GM19240 (cell line): ENCODE results near the gene MGLL.
"Not testable (repeated sequence)": the region's sequence is repeated elsewhere in the genome, so short reads cannot be mapped to it uniquely, and the experiment has no call there.

ENCODE experiments used
- DNase-seq: peaks from one replicate; pipeline ENCODE4 v3.0.0; 2011; ENCODE audit warnings: low spot score; ENCODE audit not compliant: insufficient read length

MGLL gene

GRCh38 chr3:127709320-127710060, 112.8 kb downstream of the MGLL start:
- no peak for DNase-seq

- no peak for DNase-seq
Measured at GRCh38 chr3:127708837-127709236, 113.5 kb downstream of the MGLL start.

- no peak for DNase-seq
Measured at GRCh38 chr3:127707851-127708411, 114.4 kb downstream of the MGLL start.

GRCh38 chr3:127706785-127707351, 115.4 kb downstream of the MGLL start:
- no peak for DNase-seq

- no peak for DNase-seq
Measured at GRCh38 chr3:127706312-127706711, 116.0 kb downstream of the MGLL start.

GRCh38 chr3:127704840-127705239, 117.5 kb downstream of the MGLL start:
- DNase-seq, result not testable (repeated sequence)

- no peak for DNase-seq
Measured at GRCh38 chr3:127702151-127702578, 120.2 kb downstream of the MGLL start.

GRCh38 chr3:127701280-127701911, 120.9 kb downstream of the MGLL start:
- DNase-seq, result no peak

- DNase-seq, result no peak
Measured at GRCh38 chr3:127700406-127700805, 121.9 kb downstream of the MGLL start.

- no peak for DNase-seq
Measured at GRCh38 chr3:127699416-127700300, 122.7 kb downstream of the MGLL start.

GRCh38 chr3:127698691-127699415, 123.5 kb downstream of the MGLL start:
- DNase-seq, result no peak

- DNase-seq, result no peak
Measured at GRCh38 chr3:127698286-127698685, 124.0 kb downstream of the MGLL start.

- DNase-seq, result peak; percentile 36
Measured at GRCh38 chr3:127697551-127698240, 124.6 kb downstream of the MGLL start.

GRCh38 chr3:127694467-127695215, 127.7 kb downstream of the MGLL start:
- DNase-seq, result no peak

GRCh38 chr3:127693336-127693843, 128.9 kb downstream of the MGLL start:
- no peak for DNase-seq

- DNase-seq, result no peak
Measured at GRCh38 chr3:127692501-127693335, 129.6 kb downstream of the MGLL start.

- no peak for DNase-seq
Measured at GRCh38 chr3:127691974-127692373, 130.3 kb downstream of the MGLL start.

GRCh38 chr3:127691489-127691888, 130.8 kb downstream of the MGLL start:
- DNase-seq, result no peak
